Hepatocyte (in vitro differentiated cells): ENCODE data around the gene SLX4IP. TPM values are rescaled to one million over a fixed set of nuclear protein-coding genes. Genes with fewer than 3 reads are reported as not detected.
"Not testable (repeated sequence)": the region's sequence is repeated elsewhere in the genome, so short reads cannot be mapped to it uniquely, and the experiment has no call there.

Experiments used
- DNase-seq: peaks from one replicate; pipeline ENCODE4 v3.0.0-alpha.2; 2016; ENCODE audit warnings: low spot score
- H2AFZ ChIP-seq: fragments of 200-600 bp; sonication (generic); 2 replicates; pipeline ENCODE4 v1.6.0; 2016; ENCODE audit warnings: antibody characterized with exemption, mild to moderate bottlenecking
- H3K27ac ChIP-seq: fragments of 200-600 bp; sonication (generic); 2 replicates; pipeline ENCODE4 v1.5.1; 2016; ENCODE audit warnings: mild to moderate bottlenecking
- H3K27me3 ChIP-seq: fragments of 200-600 bp; sonication (generic); 2 replicates; pipeline ENCODE4 v1.6.1; 2016
- H3K36me3 ChIP-seq: fragments of 200-600 bp; sonication (generic); replicated peaks from 2 replicates; pipeline ENCODE4 v1.5.1; 2016; ENCODE audit warnings: low read depth; ENCODE audit not compliant: insufficient read depth
- H3K4me1 ChIP-seq: fragments of 200-600 bp; sonication (generic); 2 replicates; pipeline ENCODE4 v1.5.1; 2016; ENCODE audit warnings: mild to moderate bottlenecking, moderate library complexity; ENCODE audit not compliant: insufficient read depth
- H3K4me2 ChIP-seq: fragments of 200-600 bp; sonication (generic); 2 replicates; pipeline ENCODE4 v1.6.0; 2016
- H3K4me3 ChIP-seq: fragments of 200-600 bp; sonication (generic); 2 replicates; pipeline ENCODE4 v1.5.1; 2016; ENCODE audit warnings: mild to moderate bottlenecking
- H3K79me2 ChIP-seq: fragments of 200-600 bp; sonication (generic); 2 replicates; pipeline ENCODE4 v1.6.0; 2017; ENCODE audit warnings: mild to moderate bottlenecking
- H3K9me2 ChIP-seq: fragments of 200-600 bp; sonication (generic); replicated peaks from 2 replicates; pipeline ENCODE4 v1.6.0; 2017; ENCODE audit warnings: mild to moderate bottlenecking; ENCODE audit not compliant: insufficient read depth
- H3K9me3 ChIP-seq: fragments of 200-600 bp; sonication (generic); 2 replicates; pipeline ENCODE4 v1.5.1; 2016; ENCODE audit warnings: low read depth, mild to moderate bottlenecking
- H4K20me1 ChIP-seq: fragments of 200-600 bp; sonication (generic); 2 replicates; pipeline ENCODE4 v1.6.0; 2016; ENCODE audit warnings: mild to moderate bottlenecking; ENCODE audit not compliant: insufficient read depth, poor library complexity, severe bottlenecking
- CTCF ChIP-seq: fragments of 200-600 bp; sonication (generic); IDR thresholded peaks from 2 replicates; pipeline ENCODE4 v1.5.1; 2016; ENCODE audit warnings: antibody characterized with exemption, mild to moderate bottlenecking; ENCODE audit not compliant: poor library complexity
- EZH2 ChIP-seq: fragments of 200-600 bp; sonication (generic); IDR thresholded peaks from 2 replicates; pipeline ENCODE4 v1.6.1; 2016; ENCODE audit warnings: antibody characterized with exemption, mild to moderate bottlenecking, borderline replicate concordance
- EZH2phosphoT487 ChIP-seq: fragments of 200-600 bp; sonication (generic); IDR thresholded peaks from one replicate; pipeline ENCODE4 v1.6.1; 2018; ENCODE audit warnings: antibody characterized with exemption, mild to moderate bottlenecking, low read depth, moderate library complexity; ENCODE audit not compliant: unreplicated experiment, severe bottlenecking
- WGBS: methylation state at CpG from one replicate; pipeline ENCODE4 v1.1.6; 2016; ENCODE audit warnings: low lambda C conversion rate; ENCODE audit errors: missing lambda C conversion rate; 5-methylcytosine and 5-hydroxymethylcytosine counted together
- polyA plus RNA-seq: library from polyadenylated mRNA; unstranded; fragments of >200 nt; fragmentation: Nextera tagmentation; extraction: Ambion mirVana; gene quantifications from 2 replicates; pipeline ENCODE4 v1.2.1, GENCODE V29; 2016
- total RNA-seq: library from RNA; depleted of rRNA; stranded (reverse); fragments of >200 nt; gene quantifications from 2 replicates; pipeline ENCODE4 v1.2.3, GENCODE V29; 2014

SLX4IP gene
- total and polyA plus RNA-seq, 2 experiments from 2014 or later, result 2.9 to 5.7 TPM

DNA sequence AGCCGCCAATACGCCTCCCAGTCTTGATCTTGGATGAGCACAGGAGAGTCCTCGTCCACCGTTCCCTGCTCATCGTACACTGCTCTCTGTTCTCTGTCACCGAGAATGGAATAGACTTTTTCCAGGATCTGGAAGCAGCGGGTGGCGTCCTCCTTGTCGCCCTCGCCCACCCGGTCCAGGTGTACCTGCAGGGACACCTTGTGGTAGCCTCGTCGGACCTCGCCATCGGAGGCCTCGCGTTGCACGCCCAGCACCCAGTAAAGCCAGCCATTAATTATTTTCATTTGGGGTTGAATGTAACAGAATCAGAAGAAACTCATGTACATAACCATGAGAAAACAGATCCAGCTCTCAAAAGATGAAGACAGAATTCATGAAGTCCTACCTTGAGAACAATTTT, 178.8 kb downstream of the SLX4IP start:
- H3K79me2 ChIP-seq, result no peaks in the 10 kb centered on the region
- no peaks in the 10 kb centered on the region for H3K9me3 ChIP-seq
- no peaks in the 10 kb centered on the region for H3K9me2 ChIP-seq
- TF ChIP-seq EZH2phosphoT487 (no peak), CTCF (no peak), EZH2 (no peak)
- H3K36me3 ChIP-seq, result no peaks in the 10 kb centered on the region
- no peaks in the 10 kb centered on the region for H3K4me1 ChIP-seq
- H3K4me3 ChIP-seq, result no peak overlapping the region
- DNase-seq, result no peak
- no peak overlapping the region for H3K27ac ChIP-seq
- no peaks in the 10 kb centered on the region for H3K27me3 ChIP-seq
- H2AFZ ChIP-seq, result no peak overlapping the region
- H3K4me2 ChIP-seq, result no peak overlapping the region
- WGBS, result 92% methylated on average over 18 of the region's 18 CpGs
- H4K20me1 ChIP-seq, result no peaks in the 10 kb centered on the region

DNA sequence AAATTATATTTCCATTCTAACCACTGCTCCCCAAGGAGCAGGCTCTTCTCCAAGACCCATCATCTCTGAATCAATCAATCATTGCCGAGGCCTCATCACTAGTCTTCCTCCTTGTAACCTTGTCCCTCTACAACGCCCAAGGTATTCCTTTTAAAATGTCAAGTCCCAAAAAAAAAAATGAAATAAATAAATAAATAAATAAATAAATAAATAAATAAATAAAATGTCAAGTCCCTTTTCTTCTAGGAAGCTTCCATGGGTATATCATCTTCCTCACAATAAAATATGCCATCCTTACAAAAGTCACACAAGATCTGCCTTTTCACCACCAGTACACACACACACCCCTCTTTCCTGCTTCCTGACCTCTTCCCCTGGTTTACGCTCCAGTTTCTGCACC, 181.1 kb downstream of the SLX4IP start:
- no peak for TF ChIP-seq EZH2phosphoT487
- TF ChIP-seq CTCF, result no peak
- no peak for TF ChIP-seq EZH2
- H4K20me1 ChIP-seq, result no peaks in the 10 kb centered on the region
- no peak overlapping the region for H2AFZ ChIP-seq
- no peaks in the 10 kb centered on the region for H3K79me2 ChIP-seq
- H3K36me3 ChIP-seq, result no peaks in the 10 kb centered on the region
- WGBS, result 95% methylated on average over 3 of the region's 3 CpGs
- H3K9me3 ChIP-seq, result no peaks in the 10 kb centered on the region
- no peaks in the 10 kb centered on the region for H3K9me2 ChIP-seq
- no peaks in the 10 kb centered on the region for H3K27me3 ChIP-seq
- no peaks in the 10 kb centered on the region for H3K4me1 ChIP-seq
- H3K27ac ChIP-seq, result no peak overlapping the region
- DNase-seq, result no peak
- no peak overlapping the region for H3K4me2 ChIP-seq
- H3K4me3 ChIP-seq, result no peak overlapping the region

GRCh38 chr20:10617549-10618133, 182.5 kb downstream of the SLX4IP start:
- not testable (repeated sequence) for H3K27ac ChIP-seq, H3K79me2 ChIP-seq, H3K36me3 ChIP-seq, H3K9me2 ChIP-seq, H3K27me3 ChIP-seq, DNase-seq, H3K4me3 ChIP-seq, H4K20me1 ChIP-seq, H2AFZ ChIP-seq, H3K4me2 ChIP-seq, H3K4me1 ChIP-seq, H3K9me3 ChIP-seq
- WGBS, result 98% methylated on average over 4 of the region's 4 CpGs

GRCh38 chr20:10618611-10619245, 183.6 kb downstream of the SLX4IP start:
- Histone ChIP-seq H3K4me2 (peak overlapping the region; percentile 20), H3K27ac (peak overlapping the region; percentile 8)
- WGBS, result 53% methylated on average over 6 of the region's 6 CpGs

More at GRCh38 chr20:10618611-10619245, 183.6 kb downstream of the SLX4IP start:
- H3K79me2 ChIP-seq, result no peaks in the 10 kb centered on the region
- TF ChIP-seq EZH2phosphoT487 (no peak), CTCF (no peak), EZH2 (no peak)
- no peaks in the 10 kb centered on the region for H3K27me3 ChIP-seq
- H3K36me3 ChIP-seq, result no peaks in the 10 kb centered on the region
- H4K20me1 ChIP-seq, result no peaks in the 10 kb centered on the region
- DNase-seq, result no peak
- H3K9me3 ChIP-seq, result no peaks in the 10 kb centered on the region
- peaks cover 7% of the 10 kb centered on the region for H3K4me1 ChIP-seq
- no peak overlapping the region for H3K4me3 ChIP-seq
- H3K9me2 ChIP-seq, result no peaks in the 10 kb centered on the region
- no peak overlapping the region for H2AFZ ChIP-seq
